Smooth muscle cell (in vitro differentiated cells): Measurements from ENCODE around the gene LEP. TPM values are rescaled to one million over a fixed set of nuclear protein-coding genes. Genes with fewer than 3 reads are reported as not detected.

ENCODE experiments used
- DNase-seq: peaks from one replicate; lab custom pipeline; 2025; ENCODE audit not compliant: unreplicated experiment; lab: John Stamatoyannopoulos, UW
- H2AFZ ChIP-seq: fragments of 200-600 bp; sonication (generic); 2 replicates; pipeline ENCODE4 v1.6.0; 2016; ENCODE audit warnings: antibody characterized with exemption, low read depth, mild to moderate bottlenecking
- H3F3A ChIP-seq: fragments of 200-600 bp; sonication (generic); 2 replicates; pipeline ENCODE4 v1.6.0; 2017; ENCODE audit warnings: antibody characterized with exemption, low read depth
- H3K27ac ChIP-seq: fragments of 200-600 bp; sonication (generic); 2 replicates; pipeline ENCODE4 v1.5.1; 2016; ENCODE audit warnings: low read depth, mild to moderate bottlenecking
- H3K27me3 ChIP-seq: fragments of 200-600 bp; sonication (generic); 2 replicates; pipeline ENCODE4 v1.6.1; 2016; ENCODE audit warnings: low read depth, mild to moderate bottlenecking
- H3K36me3 ChIP-seq: fragments of 200-600 bp; sonication (generic); 2 replicates; pipeline ENCODE4 v1.5.1; 2016; ENCODE audit warnings: low read depth
- H3K4me1 ChIP-seq: fragments of 200-600 bp; sonication (generic); 2 replicates; pipeline ENCODE4 v1.5.1; 2016; ENCODE audit warnings: low read depth
- H3K4me2 ChIP-seq: fragments of 200-600 bp; sonication (generic); 2 replicates; pipeline ENCODE4 v1.6.0; 2016; ENCODE audit warnings: mild to moderate bottlenecking
- H3K4me3 ChIP-seq: fragments of 200-600 bp; sonication (generic); 2 replicates; pipeline ENCODE4 v1.5.1; 2016; ENCODE audit warnings: mild to moderate bottlenecking
- H3K79me2 ChIP-seq: fragments of 200-600 bp; sonication (generic); 2 replicates; pipeline ENCODE4 v1.6.0; 2016; ENCODE audit warnings: low read depth, mild to moderate bottlenecking
- H3K9ac ChIP-seq: fragments of 200-600 bp; sonication (generic); 2 replicates; pipeline ENCODE4 v1.6.0; 2016; ENCODE audit warnings: low read depth
- H3K9me3 ChIP-seq: fragments of 200-600 bp; sonication (generic); replicated peaks from 2 replicates; pipeline ENCODE4 v1.5.1; 2016; ENCODE audit warnings: low read depth
- H4K20me1 ChIP-seq: fragments of 200-600 bp; sonication (generic); 2 replicates; pipeline ENCODE4 v1.6.0; 2016; ENCODE audit warnings: low read depth
- CTCF ChIP-seq: fragments of 200-600 bp; sonication (generic); IDR thresholded peaks from 2 replicates; pipeline ENCODE4 v1.5.1; 2017; ENCODE audit warnings: borderline replicate concordance, mild to moderate bottlenecking, antibody characterized with exemption; ENCODE audit not compliant: insufficient read depth, poor library complexity, severe bottlenecking
- WGBS: methylation state at CpG from one replicate; pipeline ENCODE4 v1.1.7; 2016; ENCODE audit warnings: low lambda C conversion rate; 5-methylcytosine and 5-hydroxymethylcytosine counted together
- polyA plus RNA-seq: library from polyadenylated mRNA; unstranded; fragments of >200 nt; fragmentation: Nextera tagmentation; extraction: Ambion mirVana; gene quantifications from 2 replicates; pipeline ENCODE4 v1.2.1, GENCODE V29; 2016
- total RNA-seq: library from RNA; depleted of rRNA; stranded (reverse); fragments of >200 nt; gene quantifications from 2 replicates; pipeline ENCODE4 v1.2.3, GENCODE V29; 2014

The LEP gene
- total and polyA plus RNA-seq, 2 experiments from 2014 or later: not detected

- no peaks in the 10 kb centered on the region for H4K20me1 ChIP-seq
- no peak for TF ChIP-seq CTCF
- no peak for DNase-seq
- no peak overlapping the region for H3K4me3 ChIP-seq
- no peak overlapping the region for H3K27ac ChIP-seq
- no peaks in the 10 kb centered on the region for H3K4me1 ChIP-seq
- H3F3A ChIP-seq: no peaks in the 10 kb centered on the region
- no peak overlapping the region for H2AFZ ChIP-seq
- no peaks in the 10 kb centered on the region for H3K27me3 ChIP-seq
- H3K9me3 ChIP-seq: no peaks in the 10 kb centered on the region
- H3K9ac ChIP-seq: no peak overlapping the region
- H3K4me2 ChIP-seq: no peak overlapping the region
- 86% methylated on average over 10 of the region's 10 CpGs for WGBS
- H3K36me3 ChIP-seq: no peaks in the 10 kb centered on the region
- H3K79me2 ChIP-seq: no peaks in the 10 kb centered on the region
Measured at GRCh38 chr7:128302139-128302538, 61.1 kb downstream of the LEP start.

GRCh38 chr7:128303133-128303532 lies 62.1 kb downstream of the LEP start:
- Histone ChIP-seq H3K4me3 (no peak overlapping the region), H3K27ac (no peak overlapping the region), H3F3A (no peaks in the 10 kb centered on the region), H3K4me1 (no peaks in the 10 kb centered on the region), H3K79me2 (no peaks in the 10 kb centered on the region), H3K27me3 (no peaks in the 10 kb centered on the region), H3K9ac (no peak overlapping the region), H3K4me2 (no peak overlapping the region), H2AFZ (no peak overlapping the region), H3K36me3 (no peaks in the 10 kb centered on the region), H3K9me3 (no peaks in the 10 kb centered on the region), H4K20me1 (no peaks in the 10 kb centered on the region)
- no peak for DNase-seq
- WGBS: 98% methylated on average over 2 of the region's 2 CpGs
- no peak for TF ChIP-seq CTCF

- no peak for TF ChIP-seq CTCF
- 95% methylated on average over 5 of the region's 5 CpGs for WGBS
Measured at GRCh38 chr7:128303643-128304042, 62.6 kb downstream of the LEP start.

GRCh38 chr7:128304212-128304611 lies 63.1 kb downstream of the LEP start:
- H3K9ac ChIP-seq: no peak overlapping the region
- no peaks in the 10 kb centered on the region for H3K27me3 ChIP-seq
- H3K4me2 ChIP-seq: no peak overlapping the region
- no peak overlapping the region for H3K4me3 ChIP-seq
- no peaks in the 10 kb centered on the region for H4K20me1 ChIP-seq
- no peak overlapping the region for H3K27ac ChIP-seq
- H3K36me3 ChIP-seq: no peaks in the 10 kb centered on the region
- no peaks in the 10 kb centered on the region for H3K9me3 ChIP-seq
- H2AFZ ChIP-seq: no peak overlapping the region
- H3F3A ChIP-seq: no peaks in the 10 kb centered on the region
- no peak for DNase-seq
- H3K79me2 ChIP-seq: no peaks in the 10 kb centered on the region
- H3K4me1 ChIP-seq: no peaks in the 10 kb centered on the region
- WGBS: 100% methylated on average over 1 of the region's 1 CpG
- no peak for TF ChIP-seq CTCF

More at GRCh38 chr7:128303643-128304042, 62.6 kb downstream of the LEP start:
- Histone ChIP-seq H3K27me3 (no peaks in the 10 kb centered on the region), H3K4me2 (no peak overlapping the region), H3K79me2 (no peaks in the 10 kb centered on the region), H2AFZ (no peak overlapping the region), H3K4me1 (no peaks in the 10 kb centered on the region), H3K4me3 (no peak overlapping the region), H3K36me3 (no peaks in the 10 kb centered on the region), H3K9me3 (no peaks in the 10 kb centered on the region), H3K27ac (no peak overlapping the region), H3K9ac (no peak overlapping the region), H3F3A (no peaks in the 10 kb centered on the region), H4K20me1 (no peaks in the 10 kb centered on the region)
- no peak for DNase-seq
